CD4-positive, CD25-positive, alpha-beta regulatory T cell (primary cell): Measurements from ENCODE around the gene TIMM17A. TPM values are rescaled to one million over a fixed set of nuclear protein-coding genes. Genes with fewer than 3 reads are reported as not detected.
A peak's percentile ranks its signal among the peaks of the same experiment; 100 is the strongest.
"Not testable (repeated sequence)": the region's sequence is repeated elsewhere in the genome, so short reads cannot be mapped to it uniquely, and the experiment has no call there.

Source experiments
- ATAC-seq, 2 donors: fragments of 150-1000 bp; cut with Tn5 transposase; one replicate each; pipeline ENCODE4 v1.10.0; 2021; ENCODE audit warnings: low read depth in 2 of 2, moderate number of reproducible peaks in 2 of 2, moderate library complexity in 1 of 2
- DNase-seq, 3 donors: peaks; one replicate each; pipeline versions ENCODE4 v3.0.0 to v3.0.0-alpha.2; 2012 to 2022; ENCODE audit warnings: mixed read lengths in 1 of 3
- H3K27ac ChIP-seq: one replicate; pipeline ENCODE4 v1.7.0; 2013; ENCODE audit warnings: mild to moderate bottlenecking, low read length; ENCODE audit not compliant: insufficient read depth, poor library complexity, severe bottlenecking
- H3K27me3 ChIP-seq: one replicate; pipeline ENCODE4 v1.7.0; 2013; ENCODE audit warnings: low read length; ENCODE audit not compliant: control insufficient read depth, insufficient read depth
- H3K36me3 ChIP-seq: one replicate; pipeline ENCODE4 v1.7.0; 2013; ENCODE audit warnings: mild to moderate bottlenecking, low read length, moderate library complexity; ENCODE audit not compliant: control insufficient read depth, insufficient read depth
- H3K4me1 ChIP-seq: 2 replicates; pipeline ENCODE4 v1.7.0; 2013; ENCODE audit warnings: mild to moderate bottlenecking, low read length; ENCODE audit not compliant: insufficient read depth, control insufficient read depth, poor library complexity, severe bottlenecking
- H3K4me3 ChIP-seq: one replicate; pipeline ENCODE4 v1.7.0; 2013; ENCODE audit warnings: low read depth, mild to moderate bottlenecking, low read length, moderate library complexity
- H3K9me3 ChIP-seq, 2 experiments: 1 replicate in 1 of 2; 2 replicates in 1 of 2; pipeline ENCODE4 v1.7.0; 2013; ENCODE audit warnings: low read length in 2 of 2, mild to moderate bottlenecking in 1 of 2, moderate library complexity in 1 of 2; ENCODE audit not compliant: control insufficient read depth in 2 of 2
- H3K27ac Mint-ChIP-seq, 3 donors: one replicate each; pipeline ENCODE4 v1.8.0; 2020 to 2022; ENCODE audit warnings: mild to moderate bottlenecking in 3 of 3, mixed read lengths in 3 of 3, moderate library complexity in 2 of 3
- H3K27me3 Mint-ChIP-seq: one replicate; pipeline ENCODE4 v1.8.0; 2022; ENCODE audit warnings: mild to moderate bottlenecking, mixed read lengths
- H3K36me3 Mint-ChIP-seq: one replicate; pipeline ENCODE4 v1.8.0; 2020; ENCODE audit warnings: mixed read lengths
- H3K4me1 Mint-ChIP-seq, 4 donors: one replicate each; pipeline ENCODE4 v1.8.0; 2020 to 2022; ENCODE audit warnings: mixed read lengths in 4 of 4, mild to moderate bottlenecking in 1 of 4
- H3K4me3 Mint-ChIP-seq, 4 donors: one replicate each; pipeline ENCODE4 v1.8.0; 2020 to 2022; ENCODE audit warnings: mild to moderate bottlenecking in 4 of 4, mixed read lengths in 4 of 4, moderate library complexity in 3 of 4
- H3K9me3 Mint-ChIP-seq, 7 donors: one replicate each; pipeline ENCODE4 v1.8.0; 2020 to 2022; ENCODE audit warnings: mixed read lengths in 7 of 7, mild to moderate bottlenecking in 3 of 7, moderate library complexity in 2 of 7
- polyA plus RNA-seq, 4 donors: library from polyadenylated mRNA; unstranded; fragments of 300-500 nt; fragmentation: Illumina TruSeq; gene quantifications; one replicate each; pipeline ENCODE4 v1.2.3, GENCODE V29; 2021
- total RNA-seq: library from RNA; stranded (reverse); gene quantifications from one replicate; pipeline ENCODE4 v1.2.3, GENCODE V29; 2022

Gene TIMM17A
- total and polyA plus RNA-seq, 5 donors from 2014 or later, result 28.2 to 52.7 (median 37.0) TPM

DNA sequence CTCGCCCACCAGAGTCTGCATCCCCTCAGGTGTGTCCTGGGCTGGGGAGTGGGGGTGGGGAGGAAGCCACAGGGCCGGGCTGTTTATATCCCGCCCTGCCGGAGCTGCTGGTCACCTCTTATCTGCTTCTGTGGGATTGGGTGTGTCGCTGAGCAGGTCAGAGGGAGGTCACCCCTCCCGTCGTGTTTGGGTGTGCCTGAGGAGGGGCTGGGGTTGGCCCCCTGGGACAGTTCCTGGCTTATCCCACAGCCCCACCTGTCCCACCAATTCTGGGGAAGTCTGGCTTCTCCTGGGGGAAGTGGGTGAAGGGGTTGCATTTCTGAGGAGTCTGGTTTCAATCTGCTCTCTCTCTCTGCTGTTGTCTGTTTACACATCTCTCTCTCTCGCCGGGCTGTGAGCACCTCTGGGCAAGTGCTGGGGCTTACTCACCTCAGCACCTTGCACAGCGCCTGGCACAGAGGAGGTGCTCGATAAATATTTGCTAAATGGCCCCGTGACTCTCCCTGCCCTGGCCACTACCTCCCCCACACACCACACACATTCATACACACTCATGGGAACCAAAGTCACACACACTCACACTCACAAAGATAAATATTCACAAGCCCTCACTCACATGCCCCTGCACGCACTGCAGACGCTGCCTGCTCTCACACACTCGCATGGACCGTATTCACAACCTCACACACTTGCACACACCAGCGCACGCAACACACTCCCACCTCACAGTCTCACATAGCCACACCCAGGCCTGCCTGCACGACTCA, 63.3 kb downstream of the TIMM17A start:
- Histone ChIP-seq H3K4me1 (no peaks in the 10 kb centered on the region), H3K9me3 (no peaks in the 10 kb centered on the region), H3K27ac (no peak overlapping the region), H3K27me3 (peaks cover 2% of the 10 kb centered on the region), H3K36me3 (no peaks in the 10 kb centered on the region), H3K4me3 (no peak overlapping the region)
- Mint-ChIP-seq H3K27ac (peak overlapping the region in 2 of 3 donors; percentile 9 to 16), H3K27me3 (peaks cover 4% of the 10 kb centered on the region), H3K4me3 (no peak overlapping the region), H3K36me3 (peaks cover 5% of the 10 kb centered on the region), H3K9me3 (peaks cover 0 to 2% (median 0%) of the 10 kb centered on the region in 7 donors), H3K4me1 (no peaks in the 10 kb centered on the region)
- ATAC-seq, result no peak
- no peak for DNase-seq

DNA sequence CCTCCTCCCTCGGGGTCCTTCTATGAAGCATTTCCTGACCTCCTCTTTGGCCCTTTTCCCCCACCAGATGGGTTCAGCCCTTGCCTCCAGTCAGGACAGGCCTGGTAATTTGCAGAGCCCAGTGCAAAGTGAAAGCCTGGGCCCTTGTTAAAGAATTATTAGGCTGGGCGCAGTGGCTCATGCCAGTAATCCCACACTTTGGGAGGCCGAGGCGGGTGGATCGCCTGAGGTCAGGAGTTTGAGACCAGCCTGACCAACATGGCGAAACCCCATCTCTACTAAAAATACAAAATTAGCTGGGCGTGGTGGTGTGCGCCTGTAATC, 63.9 kb downstream of the TIMM17A start:
- H3K4me3 ChIP-seq, H3K27ac ChIP-seq, H3K27me3 ChIP-seq, H3K36me3 ChIP-seq, H3K27ac Mint-ChIP-seq, H3K9me3 Mint-ChIP-seq, ATAC-seq, H3K27me3 Mint-ChIP-seq, H3K4me1 Mint-ChIP-seq, H3K9me3 ChIP-seq, H3K36me3 Mint-ChIP-seq, H3K4me3 Mint-ChIP-seq, H3K4me1 ChIP-seq, DNase-seq: not testable (repeated sequence)

Other genes starting within 250 kb of the TIMM17A start
- gene IPO9, start 126.3 kb upstream of the TIMM17A start, total RNA-seq, result 31.3 TPM
- 10 to 100 TPM; 13.9 to 23.6 (median 14.7) TPM for gene IPO9, start 126.3 kb upstream of the TIMM17A start, polyA plus RNA-seq
- 0.44 TPM for gene SHISA4, start 66.6 kb upstream of the TIMM17A start, total RNA-seq
- under 1 TPM in 2 of 4 donors, not detected in 2; 0.22 to 0.44 TPM for gene SHISA4, start 66.6 kb upstream of the TIMM17A start, polyA plus RNA-seq
- gene LMOD1, start 9.0 kb upstream of the TIMM17A start, total RNA-seq, result not detected
- not detected for gene LMOD1, start 9.0 kb upstream of the TIMM17A start, polyA plus RNA-seq
- gene RNPEP, start 27.1 kb downstream of the TIMM17A start, total RNA-seq, result 29.8 TPM
- gene RNPEP, start 27.1 kb downstream of the TIMM17A start, polyA plus RNA-seq, result 10 to 100 TPM; 31.0 to 51.2 (median 33.0) TPM
- gene ELF3, start 55.1 kb downstream of the TIMM17A start, total RNA-seq, result 1.0 TPM
- not detected for gene ELF3, start 55.1 kb downstream of the TIMM17A start, polyA plus RNA-seq
- not detected for gene GPR37L1, start 167.4 kb downstream of the TIMM17A start, total RNA-seq
- gene GPR37L1, start 167.4 kb downstream of the TIMM17A start, polyA plus RNA-seq, result under 1 TPM; 0.03 to 0.25 (median 0.17) TPM
- 84.1 TPM for gene ARL8A, start 189.2 kb downstream of the TIMM17A start, total RNA-seq
- 10 to 100 TPM in 1 of 4 donors, 1 to 10 TPM in 3; 6.6 to 11.1 (median 7.7) TPM for gene ARL8A, start 189.2 kb downstream of the TIMM17A start, polyA plus RNA-seq
- 124 TPM for gene PTPN7, start 205.1 kb downstream of the TIMM17A start, total RNA-seq
- 10 to 100 TPM; 57.5 to 83.1 (median 76.8) TPM for gene PTPN7, start 205.1 kb downstream of the TIMM17A start, polyA plus RNA-seq
- 0.32 TPM for gene LGR6, start 238.3 kb downstream of the TIMM17A start, total RNA-seq
- under 1 TPM; 0.16 to 0.87 (median 0.30) TPM for gene LGR6, start 238.3 kb downstream of the TIMM17A start, polyA plus RNA-seq